Inflammatory macrophage (primary cell): Measurements from ENCODE around the gene SVIL.
"Not testable (repeated sequence)": the region's sequence is repeated elsewhere in the genome, so short reads cannot be mapped to it uniquely, and the experiment has no call there.

ENCODE experiments used
- DNase-seq, 2 donors: peaks; one replicate each; pipeline ENCODE4 v3.0.0-alpha.2; 2020 to 2022

SVIL gene

DNA sequence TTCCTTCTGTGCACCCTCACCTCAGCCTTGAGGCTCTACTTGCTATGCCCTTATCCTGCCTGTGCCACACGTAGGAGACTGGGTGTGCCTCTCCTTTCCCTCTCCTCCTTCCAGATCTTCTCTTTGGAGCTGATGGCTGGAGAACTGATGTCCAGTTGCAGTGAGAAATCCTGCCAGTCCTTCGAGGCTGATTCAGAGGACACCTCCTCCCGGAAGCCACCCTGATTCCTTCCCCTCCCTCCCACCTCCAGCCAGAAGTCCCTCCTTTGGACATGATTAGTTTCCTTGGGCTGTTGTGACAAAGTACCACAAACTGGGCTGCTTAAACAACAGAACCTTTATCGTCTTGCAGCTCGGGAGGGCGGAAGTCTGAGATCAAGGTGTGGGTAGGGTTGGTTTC lies 184.4 kb downstream of the SVIL start:
- DNase-seq = no peak

DNA sequence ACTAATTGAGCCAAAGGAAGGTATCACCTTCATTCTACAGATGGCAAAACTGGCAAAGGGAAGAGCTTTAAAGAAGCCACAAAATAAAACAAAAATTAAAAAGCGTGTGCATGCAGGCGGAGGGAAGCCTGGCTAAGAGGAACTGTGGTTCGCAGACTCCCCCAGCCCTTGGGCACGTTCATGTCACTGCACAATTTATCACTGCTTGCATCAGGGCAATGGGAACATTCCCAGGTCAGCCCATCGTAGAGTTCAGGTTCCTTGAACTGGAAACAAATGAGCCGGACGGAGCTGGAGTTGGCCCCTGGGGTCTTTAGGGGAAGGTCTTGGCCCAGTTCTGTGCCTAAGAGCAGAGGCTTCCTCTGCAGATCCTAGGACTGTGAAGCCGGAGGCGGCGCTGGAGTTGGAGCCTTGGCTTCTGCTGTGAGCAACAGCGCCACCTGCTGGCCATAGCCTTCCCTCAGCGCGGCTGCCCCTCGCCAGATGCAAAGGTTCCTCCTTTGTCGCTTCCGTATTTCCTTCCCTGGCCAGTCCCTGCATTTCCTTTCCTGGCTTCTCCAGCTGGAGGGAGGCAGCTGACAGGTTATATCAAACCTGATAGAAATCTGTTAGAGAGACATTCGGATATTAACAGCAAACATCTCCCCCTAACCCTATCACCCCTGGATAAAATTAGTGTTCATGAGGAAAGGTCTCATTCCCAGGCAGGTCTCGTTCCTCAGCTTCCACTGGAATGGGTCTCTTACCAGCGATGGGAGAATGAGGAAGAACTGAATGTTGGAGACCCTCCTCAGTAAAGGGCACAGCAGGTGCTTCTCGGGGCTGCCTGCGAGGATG lies 185.8 kb downstream of the SVIL start:
- DNase-seq = peak; percentile 76 to 86

DNA sequence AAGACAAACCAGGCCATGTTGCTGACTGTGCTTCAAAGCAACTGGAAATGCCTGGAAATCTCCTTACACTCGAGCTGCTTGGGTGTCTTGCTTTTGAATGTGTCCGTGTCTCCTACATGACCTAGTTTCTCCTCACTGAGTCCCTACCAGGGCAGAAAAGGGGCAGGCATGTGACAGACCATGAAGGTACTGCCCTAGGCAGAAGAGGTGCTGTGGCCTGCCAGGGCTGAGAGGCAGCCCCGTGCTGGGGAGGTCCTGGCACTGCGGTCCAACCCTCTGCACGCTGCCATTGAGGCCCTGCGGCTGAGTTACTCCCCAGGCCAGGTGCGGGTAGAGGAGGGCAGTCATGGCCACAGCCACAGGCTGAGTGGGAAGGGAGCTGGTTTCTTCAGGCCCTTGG lies 186.6 kb downstream of the SVIL start:
- DNase-seq = no peak

DNA sequence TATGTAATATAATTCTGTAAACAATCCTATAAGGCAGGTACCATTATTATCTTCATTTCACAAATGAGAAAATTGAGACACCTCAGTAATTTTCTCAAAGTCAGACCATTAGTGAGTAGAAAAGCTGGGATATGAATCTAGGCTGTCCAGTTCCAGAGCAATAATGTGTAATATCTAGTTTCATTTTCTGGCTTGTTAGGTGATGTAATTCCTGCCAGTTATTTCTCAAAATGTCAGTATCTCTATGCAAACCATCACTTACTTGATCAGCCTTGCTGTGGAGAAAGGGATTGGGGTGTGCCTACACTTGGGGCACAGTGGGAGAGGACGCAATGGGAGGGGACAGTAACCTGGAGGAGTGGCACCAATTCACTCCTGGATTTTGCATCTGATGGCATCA lies 188.4 kb downstream of the SVIL start:
- DNase-seq = peak; percentile 8 to 39

DNA sequence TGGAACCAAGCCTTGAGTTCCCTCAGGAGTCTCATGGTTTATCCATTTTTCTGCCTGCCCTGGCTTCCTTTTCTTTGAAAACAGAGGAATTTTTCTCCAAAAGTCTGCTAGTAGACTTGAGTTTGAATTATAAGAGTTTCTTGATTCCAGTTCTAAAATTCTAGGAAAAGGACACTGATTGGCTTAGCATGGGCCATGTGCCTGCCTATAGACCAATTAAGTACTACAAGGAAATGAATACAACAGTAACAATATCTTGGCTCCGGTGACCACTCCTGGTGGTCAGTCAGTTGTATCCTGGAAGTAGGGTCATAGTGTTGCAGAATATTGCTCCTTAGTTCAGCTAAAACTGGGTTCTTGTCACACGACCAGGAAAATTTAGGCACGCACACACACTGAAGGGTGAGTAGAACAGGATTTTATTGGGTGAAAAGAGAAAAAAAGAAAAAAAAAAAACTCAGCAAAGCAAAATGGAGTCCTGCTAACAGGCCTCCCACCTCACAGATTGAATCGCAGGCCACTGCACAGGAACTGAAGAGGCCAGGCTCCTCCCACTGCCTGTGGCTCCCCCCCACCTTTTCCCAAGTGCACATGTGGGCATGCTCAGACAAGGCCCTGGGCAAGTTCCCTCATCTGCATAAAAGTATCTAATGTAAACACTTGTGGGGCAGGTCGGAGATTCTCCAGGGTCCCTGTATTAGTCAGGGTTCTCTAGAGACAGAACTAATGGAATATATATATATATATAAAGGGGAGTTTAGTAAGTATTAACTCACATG lies 190.8 kb downstream of the SVIL start:
- peak in 1 of 2 donors; percentile 3 for DNase-seq

DNA sequence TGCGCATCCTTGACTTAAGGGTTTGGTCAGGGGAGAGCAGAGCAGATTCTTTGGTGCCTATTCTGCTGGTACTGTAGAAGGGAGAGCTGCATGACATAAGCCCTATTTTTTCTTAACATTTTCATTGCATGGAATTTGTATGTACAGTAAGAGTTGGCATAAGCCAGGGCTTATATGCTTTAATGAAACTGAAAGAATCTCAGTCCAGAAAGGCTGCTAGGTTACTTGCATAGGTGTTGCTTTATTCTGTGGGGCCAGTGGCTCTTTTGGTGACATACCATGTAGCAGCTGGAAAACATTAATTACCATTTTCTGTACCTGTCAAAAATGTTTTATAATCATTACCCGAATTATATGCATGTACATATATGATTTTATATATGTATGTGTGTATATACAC lies 193.8 kb downstream of the SVIL start:
- DNase-seq = no peak

DNA sequence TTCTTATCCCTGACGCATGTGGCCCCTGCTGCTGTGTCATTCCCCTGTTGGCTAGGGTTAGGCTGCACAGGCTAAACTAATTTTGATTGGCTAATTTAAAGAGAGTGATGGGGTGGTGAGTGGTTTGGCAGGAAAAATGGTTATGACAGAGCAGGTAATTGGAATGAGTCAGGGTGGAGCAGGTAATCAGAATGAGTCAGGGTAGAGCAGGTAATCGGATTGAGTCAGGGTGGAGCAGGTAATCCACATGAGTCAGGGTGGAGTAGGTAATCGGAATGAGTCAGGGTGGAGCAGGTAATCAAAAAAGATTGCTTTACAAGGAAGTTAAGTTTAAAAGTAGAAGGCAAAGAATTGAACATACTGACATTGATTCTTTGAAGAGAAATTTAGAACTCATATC lies 195.8 kb downstream of the SVIL start:
- not testable (repeated sequence) for DNase-seq

DNA sequence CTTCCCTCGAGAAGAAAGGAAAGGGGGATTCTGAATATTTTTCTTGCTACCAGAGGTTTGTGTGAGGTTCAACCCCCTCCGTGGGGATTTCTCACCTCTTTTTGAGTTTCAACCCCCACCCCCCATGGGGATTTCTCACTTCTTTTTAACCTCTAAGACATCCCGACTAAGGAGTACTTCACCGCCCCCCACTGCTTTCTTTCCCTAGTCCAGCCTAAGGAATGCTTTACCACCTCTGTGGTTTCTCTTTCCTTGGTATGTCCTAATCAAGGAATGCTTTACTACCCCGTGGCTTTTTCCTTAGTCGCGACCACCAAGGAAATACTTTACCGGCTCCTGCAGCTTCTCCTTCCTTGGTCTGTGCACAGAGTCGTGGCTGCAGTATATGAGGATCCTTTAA lies 196.5 kb downstream of the SVIL start:
- no peak for DNase-seq

DNA sequence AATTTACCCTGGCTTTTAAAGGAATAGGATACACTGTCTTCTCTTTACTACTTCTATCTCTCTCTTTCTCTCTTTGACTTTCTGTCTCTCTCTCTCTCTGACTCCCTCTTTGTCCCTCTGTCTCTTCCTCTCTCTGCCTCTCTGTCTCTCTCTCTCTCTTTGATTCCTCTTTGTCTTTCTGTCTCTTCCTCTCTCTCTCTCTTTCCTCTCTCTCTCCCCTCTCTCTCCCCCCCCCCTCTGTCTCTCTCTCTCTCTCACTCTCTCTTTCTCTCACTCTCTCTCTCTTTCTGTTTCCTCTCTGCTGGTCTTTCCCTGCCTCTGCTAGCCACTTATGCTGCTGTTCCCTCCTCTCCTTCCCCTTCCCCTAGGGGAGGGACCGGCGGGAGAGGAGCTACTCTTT lies 196.9 kb downstream of the SVIL start:
- no peak for DNase-seq

DNA sequence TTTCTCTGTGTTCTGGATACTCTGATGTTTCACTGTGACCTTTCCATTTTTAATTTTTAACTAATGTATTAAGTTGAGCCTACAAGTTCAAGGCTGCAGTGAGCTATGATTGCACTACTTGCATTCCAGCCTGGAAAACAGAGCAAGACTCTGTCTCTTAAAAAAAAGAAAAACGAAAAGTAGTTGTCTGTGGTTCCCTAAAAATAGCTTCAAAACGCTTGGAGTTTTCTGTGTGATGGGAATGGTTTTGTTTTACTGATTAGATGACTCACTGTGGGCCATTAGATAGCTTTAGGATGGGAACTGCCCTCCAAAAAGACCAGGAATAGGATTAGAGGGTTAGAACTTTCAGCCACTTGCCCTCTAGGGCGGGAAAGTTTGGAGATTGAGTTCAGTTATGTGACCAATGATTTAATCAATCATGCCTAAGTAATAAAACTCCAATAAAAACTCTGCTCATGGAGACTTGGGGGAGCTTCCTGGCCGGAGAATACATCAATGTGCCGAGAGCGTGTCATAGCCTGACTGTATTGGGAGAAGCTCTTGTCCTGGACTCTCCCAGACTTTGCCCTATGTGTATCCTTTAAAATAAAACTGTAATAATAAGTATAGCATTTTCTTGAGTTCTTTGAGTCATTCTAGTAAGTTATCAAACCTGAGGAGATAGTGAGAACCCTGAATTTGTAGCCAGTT lies 198.8 kb downstream of the SVIL start:
- DNase-seq = no peak

DNA sequence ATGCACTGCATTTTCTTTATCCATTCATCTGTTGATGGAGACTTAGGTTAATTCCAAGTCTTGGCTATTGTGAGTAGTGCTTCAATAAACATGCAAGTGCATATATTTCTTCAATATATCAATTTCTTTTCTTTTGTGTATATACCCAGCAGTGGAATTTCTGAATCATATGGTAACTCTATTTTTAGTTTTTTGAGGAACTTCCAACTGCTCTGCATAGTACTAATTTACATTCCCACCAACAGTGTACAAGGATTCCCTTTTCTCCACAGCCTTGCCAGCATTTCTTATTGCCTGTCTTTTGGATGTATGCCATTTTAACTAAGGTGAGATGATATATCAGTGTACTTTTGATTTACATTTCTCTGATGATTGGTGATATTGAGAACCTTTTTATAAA lies 200.7 kb downstream of the SVIL start:
- DNase-seq = peak; percentile 14 to 28

DNA sequence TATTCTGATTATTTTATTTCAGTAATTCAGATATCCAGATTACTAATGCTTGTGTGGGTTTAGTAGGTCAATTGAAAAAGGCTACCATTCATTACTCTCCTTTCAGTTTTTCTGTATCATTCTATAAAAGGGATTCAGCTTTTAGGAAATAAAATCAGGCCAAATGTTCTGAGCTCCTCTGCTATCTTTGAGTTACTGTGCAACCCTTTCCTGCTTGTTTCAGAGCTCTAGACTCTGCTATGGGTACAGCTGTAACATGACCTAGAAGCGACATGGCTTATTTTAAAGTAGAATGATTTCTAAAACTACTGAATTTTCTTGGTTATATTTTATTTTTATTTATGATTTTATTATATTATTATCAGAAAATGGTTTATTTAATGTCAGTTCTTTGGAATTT lies 203.1 kb downstream of the SVIL start:
- no peak for DNase-seq

DNA sequence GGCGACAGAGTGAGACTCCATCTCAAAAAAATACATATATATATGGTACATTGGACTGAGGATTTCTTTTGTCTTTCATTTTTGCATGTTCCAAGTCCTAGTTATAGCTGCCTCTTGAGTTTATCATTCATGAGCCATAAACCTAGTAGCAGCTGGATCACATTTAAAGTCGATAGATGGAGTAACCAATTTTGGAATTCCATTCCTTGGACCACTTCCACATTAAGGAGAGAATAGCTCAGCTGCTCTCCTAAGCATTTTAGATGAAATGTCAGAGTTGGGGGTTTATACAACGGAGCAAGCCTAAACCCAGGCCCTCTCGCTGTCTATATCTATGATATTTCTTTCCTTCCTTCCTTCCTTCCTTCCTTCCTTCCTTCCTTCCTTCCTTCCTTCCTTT lies 204.7 kb downstream of the SVIL start:
- no peak for DNase-seq

DNA sequence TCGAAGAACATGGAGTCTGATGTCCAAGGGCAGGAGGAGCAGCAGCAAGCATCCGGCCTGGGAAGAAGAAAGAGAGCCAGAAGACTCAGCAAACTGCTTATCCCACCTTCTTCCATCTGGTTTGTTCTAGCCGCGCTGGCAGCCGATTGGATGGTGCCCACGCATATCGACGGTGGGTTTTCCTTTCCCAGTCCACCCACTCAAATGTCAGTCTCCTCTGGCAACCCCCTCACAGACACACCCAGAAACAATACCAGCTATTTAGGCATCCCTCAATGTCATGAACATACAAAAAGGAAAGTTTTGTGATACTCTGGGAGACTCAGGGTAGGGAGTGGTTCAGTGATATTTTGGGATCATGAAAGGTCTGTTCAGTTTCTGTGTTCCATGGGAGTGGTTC lies 206.3 kb downstream of the SVIL start:
- DNase-seq = no peak

DNA sequence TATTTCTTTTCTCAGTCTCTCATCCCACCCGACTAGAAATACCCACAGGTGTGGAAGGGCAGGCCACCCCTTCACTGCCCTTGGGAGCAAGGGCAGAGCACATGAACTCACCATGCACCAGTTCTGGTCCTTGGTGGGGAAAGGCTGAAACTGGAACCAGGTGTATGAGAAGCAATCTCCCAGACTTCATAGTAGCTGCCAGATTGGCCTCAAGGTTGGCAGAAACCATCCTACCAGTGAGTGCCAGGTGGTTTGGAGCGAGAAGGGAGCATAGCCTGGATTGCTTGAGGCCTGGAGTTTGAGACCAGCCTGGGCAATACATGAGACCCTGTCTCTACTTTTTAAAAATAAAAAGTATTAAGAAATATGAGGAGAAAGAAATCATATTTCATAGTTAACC lies 207.1 kb downstream of the SVIL start:
- DNase-seq = no peak

DNA sequence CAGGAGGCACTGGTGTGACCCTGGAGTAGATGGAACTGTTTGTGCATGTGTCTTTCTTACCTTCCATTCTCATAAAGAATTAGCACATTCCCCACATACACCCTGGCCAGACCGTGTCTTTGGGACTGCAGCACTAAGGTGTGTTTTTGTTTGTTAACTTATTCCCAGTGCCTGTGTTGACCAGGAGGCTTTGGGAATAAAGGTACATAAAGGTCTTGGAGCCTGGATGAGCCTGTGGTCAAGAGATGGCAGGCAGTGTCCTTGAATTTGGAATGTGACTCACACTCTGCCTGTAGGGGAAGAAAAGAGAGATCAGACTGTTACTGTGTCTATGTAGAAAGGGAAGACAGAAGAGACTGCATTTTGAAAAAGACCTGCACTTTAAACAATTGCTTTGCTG lies 208.4 kb downstream of the SVIL start:
- DNase-seq = no peak

DNA sequence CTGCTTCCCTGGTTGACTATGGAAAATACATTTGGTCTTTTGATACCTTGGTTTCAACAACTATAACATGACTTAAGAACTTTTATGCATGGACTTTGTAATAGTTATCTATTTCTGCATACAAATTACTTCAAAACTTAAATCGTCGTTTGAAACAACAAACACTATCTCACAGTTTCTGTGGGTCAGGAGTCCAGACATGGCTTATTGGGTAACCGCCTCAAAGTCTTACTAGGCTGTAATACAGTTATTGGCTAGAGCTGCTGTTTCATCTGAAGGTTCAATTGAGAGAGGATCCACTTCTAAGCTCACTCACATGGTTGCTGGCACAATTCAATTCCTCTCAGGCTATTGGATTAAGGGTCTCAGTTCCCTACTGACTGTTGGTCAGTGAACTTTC lies 210.8 kb downstream of the SVIL start:
- DNase-seq = no peak

DNA sequence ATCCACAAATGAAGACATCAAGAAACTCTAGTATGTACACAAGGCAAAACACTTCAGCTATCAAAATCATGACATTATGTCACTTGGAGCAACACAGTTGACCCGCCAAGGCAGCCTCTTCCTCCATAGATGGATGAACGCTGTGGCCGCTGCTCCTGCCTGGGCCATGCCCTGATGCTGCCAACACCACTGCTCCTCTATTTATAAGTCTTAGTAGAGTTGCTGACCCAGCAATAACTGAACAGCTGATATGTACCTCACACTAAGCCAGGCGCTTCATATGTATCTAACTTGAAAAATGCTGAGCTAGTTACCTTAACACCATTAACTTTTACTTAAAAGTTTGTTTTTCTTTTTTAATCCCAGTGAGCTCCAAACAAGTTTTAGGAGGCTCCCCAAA lies 214.0 kb downstream of the SVIL start:
- no peak for DNase-seq

DNA sequence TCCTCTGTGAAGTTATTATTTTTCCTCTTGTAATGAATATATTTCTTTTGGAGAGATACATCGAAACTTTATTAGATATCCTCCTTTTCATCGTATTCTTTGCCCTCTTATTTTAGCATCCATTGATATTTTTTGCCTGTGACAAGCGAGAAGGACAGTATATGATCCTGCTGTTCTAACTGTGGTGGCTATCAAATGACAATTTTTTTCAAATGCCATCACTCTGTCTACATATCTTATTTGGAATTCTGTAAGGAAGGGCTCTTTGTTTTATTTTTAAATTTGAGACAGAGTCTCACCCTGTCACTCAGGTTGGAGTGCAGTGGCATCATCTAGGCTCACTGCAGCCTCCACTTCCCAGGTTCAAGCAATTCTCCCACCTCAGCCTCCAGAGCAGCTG lies 217.4 kb downstream of the SVIL start:
- DNase-seq = no peak

DNA sequence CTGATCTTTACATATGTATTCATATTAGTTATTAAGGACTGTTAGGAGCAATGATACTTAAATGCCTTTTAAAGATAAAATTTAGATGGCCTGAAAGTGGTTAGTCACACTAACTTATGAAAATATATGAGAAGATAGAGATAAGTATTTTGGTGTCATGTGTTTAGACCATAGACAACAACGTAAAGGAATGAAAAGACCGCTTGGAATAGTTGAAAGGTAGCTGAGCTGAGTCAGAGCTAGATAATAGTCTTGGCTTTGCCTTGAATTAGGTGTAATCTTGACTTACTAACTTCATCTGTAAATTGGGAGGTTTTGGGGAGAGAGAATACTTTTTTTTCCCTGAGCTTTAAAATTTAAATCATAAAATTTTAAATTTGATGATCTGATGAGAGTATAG lies 218.9 kb downstream of the SVIL start:
- no peak for DNase-seq

DNA sequence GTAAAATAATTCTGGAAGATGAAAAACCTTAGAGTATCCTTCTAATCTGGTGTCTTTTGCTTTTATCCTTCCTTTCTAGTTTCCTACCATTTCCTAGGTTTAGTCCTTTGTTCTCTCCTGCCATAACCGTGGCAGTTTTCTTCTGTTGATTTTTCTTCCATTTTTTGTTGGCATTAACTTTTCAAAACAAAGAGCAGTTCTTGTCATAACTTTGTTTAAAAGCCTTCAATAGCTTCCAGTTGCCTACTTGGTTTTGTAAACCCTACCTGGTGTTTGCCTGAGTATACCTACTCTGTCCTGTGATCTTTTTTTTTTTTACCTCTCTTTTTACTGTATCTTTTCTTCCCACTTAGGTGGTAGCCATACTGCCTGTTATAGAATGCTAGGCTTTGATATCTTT lies 220.3 kb downstream of the SVIL start:
- DNase-seq = no peak

DNA sequence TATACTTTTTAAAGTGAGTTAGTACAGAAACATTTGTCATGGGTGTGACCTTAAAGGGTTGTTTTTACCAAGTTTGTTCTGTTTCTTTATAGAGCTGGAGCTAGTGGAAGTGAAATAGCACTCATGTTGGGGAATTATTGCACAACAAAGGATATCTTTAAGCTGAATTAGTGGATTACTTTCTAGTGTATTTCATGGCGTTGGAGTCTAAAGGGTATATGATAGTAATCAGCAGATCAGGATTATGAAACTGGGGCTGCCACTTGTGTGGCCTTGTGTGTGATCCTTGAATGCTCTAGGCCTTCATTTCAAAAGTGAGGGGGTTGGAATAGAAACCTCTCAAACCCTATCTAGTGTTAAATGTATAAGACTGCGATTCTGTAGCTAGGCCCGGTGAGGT lies 222.3 kb downstream of the SVIL start:
- peak; percentile 55 to 74 for DNase-seq

DNA sequence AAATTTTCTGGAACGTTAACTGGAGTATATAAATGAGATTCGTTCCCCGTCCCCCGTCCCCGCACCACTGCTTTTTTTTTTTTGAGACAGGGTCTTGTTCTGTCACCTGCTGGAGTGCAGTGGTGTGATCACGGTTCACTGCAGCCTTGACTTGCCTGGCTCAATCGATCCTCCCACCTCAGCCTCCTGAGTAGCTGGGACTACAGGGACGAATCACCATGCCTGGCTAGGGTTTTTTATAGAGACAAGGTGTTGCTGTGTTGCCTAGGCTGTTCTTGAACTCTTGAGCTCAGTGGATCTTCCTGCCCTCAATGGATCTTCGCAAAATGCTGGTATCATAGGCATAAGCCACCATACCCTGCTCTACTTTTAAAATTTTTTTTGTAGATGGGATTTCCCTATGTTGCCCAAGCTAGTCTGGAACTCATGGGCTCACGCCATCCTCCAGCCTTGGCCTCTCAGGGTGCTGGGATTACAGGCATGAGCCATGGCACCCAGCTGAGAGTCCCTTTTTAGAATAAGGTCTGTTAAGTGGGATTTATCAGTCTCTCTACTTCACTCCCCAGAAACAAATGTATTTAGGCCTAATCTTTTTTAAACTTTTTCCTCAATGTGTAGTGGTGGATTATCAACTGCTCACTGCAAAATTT lies 223.0 kb downstream of the SVIL start:
- peak; percentile 5 to 6 for DNase-seq
